GM19455 (cell line): ENCODE measurements around the gene GALC.

Source experiments
- ATAC-seq: cut with Tn5 transposase; IDR thresholded peaks from one replicate; pipeline ENCODE4 v1.9.1; 2021; ENCODE audit not compliant: unreplicated experiment

GALC gene

DNA sequence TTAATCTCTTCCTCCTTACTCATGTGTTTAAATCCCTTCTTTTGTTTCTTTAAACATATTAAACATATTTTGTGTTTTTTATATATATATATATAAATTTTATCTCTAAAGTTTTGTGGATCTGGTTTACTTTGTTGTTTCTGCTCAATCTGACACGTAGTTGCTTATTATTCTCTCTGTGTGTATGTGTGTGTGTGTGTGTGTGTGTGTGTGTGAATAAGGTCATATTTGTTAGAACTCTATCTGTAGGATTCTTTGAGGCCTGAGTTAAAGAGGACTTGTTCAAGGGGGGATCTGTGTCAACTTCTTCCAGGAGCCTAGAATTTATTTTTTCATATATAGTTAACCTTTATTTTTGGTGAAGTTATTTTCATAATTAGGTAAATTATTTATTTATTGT, 14.6 kb upstream of the GALC start:
- no peak for ATAC-seq

- peak; percentile 90 for ATAC-seq
Observed at GRCh38 chr14:88005978-88006851, 13.2 kb upstream of the GALC start.

- peak; percentile 70 for ATAC-seq
Observed at GRCh38 chr14:88005050-88005481, 12.1 kb upstream of the GALC start, which contains the start of gene GPR65. TSS of gene GPR65 (plus strand) at chr14:88005135. CDS start at chr14:88010848, 5,713 bp downstream.

DNA sequence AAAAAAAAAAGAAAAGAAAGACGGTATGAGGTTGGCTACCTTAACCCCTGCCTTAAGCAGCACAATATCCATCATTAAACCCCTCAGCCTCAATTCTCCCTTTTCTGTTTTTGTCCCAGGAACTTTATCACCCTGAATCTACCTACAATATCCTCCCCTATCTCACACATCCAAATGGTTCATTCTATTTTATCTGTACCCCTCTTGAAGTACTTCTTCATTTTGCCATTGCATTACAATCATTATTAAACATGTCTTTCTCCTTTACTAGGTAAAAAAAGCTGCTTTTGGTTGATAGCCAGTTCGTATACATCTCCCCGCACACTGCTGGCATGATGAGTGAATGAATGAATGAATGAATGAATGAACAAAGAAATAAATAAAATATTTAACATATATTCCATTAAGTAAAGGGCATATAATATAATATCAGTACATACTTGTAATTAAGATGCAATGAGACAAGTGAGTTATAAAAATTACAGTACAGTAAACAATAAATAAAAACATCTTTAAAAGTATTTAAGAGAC, 11.6 kb upstream of the GALC start:
- ATAC-seq, result no peak

DNA sequence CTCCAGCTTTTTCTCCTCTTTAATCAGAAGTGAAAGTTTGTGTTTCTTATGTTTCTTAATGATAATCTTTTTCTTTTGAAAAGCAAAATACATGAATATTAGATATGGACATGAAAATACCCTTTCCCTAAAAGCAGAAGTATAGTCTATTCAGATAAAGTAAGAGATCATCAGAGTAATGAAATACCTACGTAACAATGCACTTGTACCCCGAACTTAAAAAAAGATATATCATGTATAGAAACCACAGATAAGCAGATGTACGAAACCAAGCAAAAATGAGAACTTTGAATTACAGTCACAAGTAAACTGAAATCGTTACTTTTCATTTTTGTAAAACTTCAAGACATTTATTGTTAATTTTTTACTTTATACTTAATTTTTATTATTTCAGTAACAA, 10.4 kb upstream of the GALC start:
- no peak for ATAC-seq

- ATAC-seq, result no peak
Observed at GRCh38 chr14:88002421-88003075, 9.6 kb upstream of the GALC start.

DNA sequence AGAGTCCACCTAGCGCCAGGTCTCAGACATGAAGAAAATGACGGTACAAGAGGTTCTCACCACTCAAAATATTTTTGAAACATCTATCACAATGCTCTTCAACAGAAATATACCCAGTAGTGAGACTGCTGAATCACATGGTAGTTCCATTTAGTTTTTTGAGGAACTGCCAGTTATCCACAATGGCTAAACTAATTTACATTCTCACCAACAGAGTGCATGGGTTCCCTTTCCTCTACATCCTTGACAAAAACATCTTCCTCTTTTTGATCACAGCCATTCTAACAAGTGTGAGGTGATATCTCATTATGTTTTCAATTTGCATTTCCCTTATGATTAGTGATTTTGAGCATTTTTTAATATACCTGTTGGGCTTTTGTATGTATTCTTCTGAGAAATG, 6.3 kb upstream of the GALC start:
- no peak for ATAC-seq

DNA sequence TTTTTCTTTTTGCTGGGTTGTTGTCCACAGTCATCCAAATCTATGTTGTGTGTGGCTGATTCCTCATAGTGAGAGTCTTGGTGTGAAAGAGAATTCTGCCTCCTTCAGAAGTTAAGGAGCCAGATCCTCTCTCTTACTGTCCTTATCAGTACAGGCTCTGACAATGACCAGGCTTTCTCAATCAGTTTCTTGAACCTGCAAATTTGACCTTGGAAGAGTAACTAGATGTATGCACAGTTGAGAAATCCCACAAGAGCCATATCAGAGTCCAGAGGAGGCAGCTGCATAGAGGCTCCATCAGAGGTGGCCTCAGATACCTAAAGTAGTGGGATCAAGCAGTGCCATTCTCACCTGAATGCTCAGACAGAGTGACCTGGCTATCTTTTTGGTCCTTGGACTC, 5.5 kb upstream of the GALC start:
- ATAC-seq, result no peak

DNA sequence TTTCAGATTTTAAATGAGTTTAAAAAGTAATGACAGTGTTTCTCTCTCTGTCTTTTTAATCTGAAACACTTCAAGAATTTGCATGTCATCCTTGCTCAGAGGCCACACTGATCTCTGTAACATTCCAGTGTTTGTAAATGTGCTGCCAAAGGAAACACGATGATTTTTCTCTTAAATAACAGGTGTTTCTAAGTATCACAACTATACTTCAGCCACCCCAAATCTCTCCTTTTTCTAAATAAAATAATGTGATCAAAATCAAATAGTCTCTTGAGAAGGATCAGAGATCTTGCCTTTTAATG, 3.3 kb upstream of the GALC start:
- ATAC-seq, result no peak

GRCh38 chr14:87995500-87996290, 2.7 kb upstream of the GALC start:
- no peak for ATAC-seq

DNA sequence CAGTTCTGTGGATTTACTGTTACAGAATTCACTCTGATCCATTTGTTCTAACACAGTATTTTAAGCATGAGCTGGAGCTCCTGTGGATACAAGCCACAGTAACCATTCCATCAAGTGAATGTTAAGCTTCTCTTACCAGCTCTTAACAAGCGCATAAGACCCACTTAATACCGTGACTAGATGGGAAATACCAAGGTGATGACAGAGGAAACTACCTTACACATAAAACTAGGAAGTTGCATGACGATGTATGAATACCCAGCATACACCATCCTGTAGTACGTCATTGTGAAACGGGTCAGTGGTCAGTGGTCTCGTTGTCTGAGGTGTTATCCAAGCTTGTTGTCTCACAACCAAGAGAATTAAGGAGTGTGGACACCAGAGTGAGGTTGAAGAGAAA, 2.0 kb upstream of the GALC start:
- ATAC-seq, result peak; percentile 27

- peak; percentile 6 for ATAC-seq
Observed at GRCh38 chr14:87992346-87992717, 650 bp downstream of the GALC start.

- ATAC-seq, result no peak
Observed at GRCh38 chr14:87990682-87991081, 2.3 kb downstream of the GALC start.

- ATAC-seq, result no peak
Observed at GRCh38 chr14:87989956-87990299, 3.1 kb downstream of the GALC start.

GRCh38 chr14:87989221-87989955, 3.6 kb downstream of the GALC start:
- ATAC-seq, result no peak

- no peak for ATAC-seq
Observed at GRCh38 chr14:87979689-87980088, 13.3 kb downstream of the GALC start.

DNA sequence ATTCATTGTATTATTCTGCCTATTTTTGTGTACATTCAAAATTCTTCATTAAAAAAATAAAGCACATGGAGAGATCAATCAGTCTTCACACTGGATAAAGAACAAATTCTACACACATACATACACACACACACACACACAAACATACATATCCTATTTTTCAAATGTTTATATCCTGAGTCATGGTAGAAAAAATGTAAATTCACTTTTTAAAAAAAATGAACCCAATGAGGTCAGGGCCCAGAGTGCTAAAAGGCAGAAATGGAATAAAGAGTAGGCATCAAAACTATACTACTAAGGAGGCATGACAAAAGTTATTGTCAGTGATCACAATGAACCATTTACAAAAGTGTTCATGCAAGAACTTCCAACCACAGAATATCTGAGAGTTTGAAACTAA, 17.3 kb downstream of the GALC start:
- no peak for ATAC-seq

DNA sequence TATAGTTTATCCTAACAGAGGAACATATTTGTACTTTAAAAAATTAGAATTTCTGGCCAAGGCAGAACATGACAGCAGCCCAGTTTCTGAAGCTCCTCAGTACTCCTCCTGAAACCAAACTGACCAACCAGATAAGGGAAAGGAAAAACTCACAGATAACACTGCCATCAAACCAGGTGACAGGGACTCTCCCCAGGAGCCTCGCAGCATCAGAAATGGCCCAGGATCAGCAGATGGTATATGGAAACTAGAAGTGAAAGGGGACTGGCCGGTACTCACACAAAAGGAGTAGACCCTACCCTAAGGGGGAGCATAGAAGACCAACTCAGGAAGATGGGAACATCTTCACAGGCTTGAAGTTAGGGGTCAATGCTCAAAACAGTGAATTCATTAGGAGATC, 22.0 kb downstream of the GALC start:
- ATAC-seq, result peak; percentile 55

DNA sequence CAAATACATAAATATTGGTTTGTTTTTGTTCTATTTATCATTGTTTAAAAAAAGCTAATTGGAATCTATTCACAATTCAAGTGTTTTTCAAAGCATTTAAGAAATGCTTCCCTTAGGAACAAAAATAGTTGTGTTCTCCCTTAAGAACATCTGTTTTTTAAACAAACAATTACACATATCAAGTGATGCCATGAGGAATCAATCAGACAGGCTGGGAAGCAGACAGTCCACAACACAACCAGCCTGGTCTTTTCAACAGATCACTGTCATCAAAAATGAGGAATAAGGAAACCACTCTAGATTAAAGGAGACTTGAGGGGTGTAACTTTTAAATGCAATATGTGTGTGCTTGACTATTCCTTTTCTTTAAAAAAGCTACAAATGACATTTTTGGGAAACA, 25.5 kb downstream of the GALC start:
- no peak for ATAC-seq

- ATAC-seq, result no peak
Observed at GRCh38 chr14:87966816-87967215, 26.2 kb downstream of the GALC start.

DNA sequence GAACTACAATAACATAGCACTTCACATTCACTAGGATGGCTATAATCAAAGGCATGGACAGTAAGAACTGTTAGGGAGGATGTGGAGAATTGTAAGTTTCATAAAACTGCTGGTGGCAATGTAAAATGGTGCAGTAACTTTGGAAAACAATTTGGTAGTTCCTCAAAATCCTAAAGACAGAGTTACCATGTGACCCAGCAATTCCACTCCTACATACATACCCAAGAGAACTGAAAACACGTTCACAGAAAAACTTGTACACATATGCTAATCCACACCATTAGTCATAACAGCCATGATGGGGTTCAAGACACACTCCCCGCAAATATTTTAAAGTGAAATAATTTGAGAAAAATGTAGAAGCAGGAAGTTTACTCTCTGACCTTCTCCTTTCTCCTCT, 31.7 kb downstream of the GALC start:
- ATAC-seq, result no peak
